Spleen (tissue), 7 donors: Measurements from ENCODE around the gene ACSM6.

Experiments used
- CTCF ChIP-seq, 11 experiments: fragments of 200-600 bp in 7 of 11; fragments of 450-650 bp in 4 of 11; sonication (generic) in 4 of 11; IDR thresholded peaks in 8 of 11; conservative IDR thresholded peaks in 3 of 11; 1 replicate in 7 of 11; 2 replicates in 4 of 11; pipeline versions ENCODE4 v1.4.0 to v1.8.0; 2016 to 2021; ENCODE audit warnings: antibody characterized with exemption in 11 of 11, inconsistent platforms in 4 of 11, mild to moderate bottlenecking in 1 of 11
- POLR2A ChIP-seq, 3 donors: fragments of 450-650 bp; IDR thresholded peaks; one replicate each; pipeline ENCODE4 v1.5.1; 2017; ENCODE audit warnings: antibody characterized with exemption in 3 of 3, mild to moderate bottlenecking in 1 of 3
- POLR2AphosphoS5 ChIP-seq, 3 donors: sonication (generic); formaldehyde crosslinking; IDR thresholded peaks; one replicate each; pipeline ENCODE4 v1.5.1; 2017; ENCODE audit warnings: antibody characterized with exemption in 3 of 3
- donor health status: DM: no; HTN: no; CAD: no; lungs with moderate emphysema.
- donor health status: DM: no; HTN: no; CAD: no.
- donor health status: DM: no; HTN: no; CAD: no.

GRCh38 chr10:95169522-95169921 lies 24.5 kb upstream of the ACSM6 start:
- no peak for TF ChIP-seq CTCF (IDR thresholded peaks at IDR 0.05 in 8 of 11, conservative IDR thresholded peaks at IDR 0.05 in 3 of 11)
- TF ChIP-seq POLR2A (IDR thresholded peaks at IDR 0.05), result no peak
- TF ChIP-seq POLR2AphosphoS5 (IDR thresholded peaks at IDR 0.05), result no peak
